Endothelial cell of umbilical vein (primary cell): Measurements from ENCODE around the gene GTF3C2. TPM values are rescaled to one million over a fixed set of nuclear protein-coding genes. Genes with fewer than 3 reads are reported as not detected.
A peak's percentile ranks its signal among the peaks of the same experiment; 100 is the strongest.

Experiments used
- BruUV-seq: library from RNA; stranded (reverse); fragments of 400-500 nt; replicated peaks from 2 replicates; lab custom pipeline; 2021; lab: Mats Ljungman, UMichigan
- CTCF ChIA-PET: fragments of 300-600, 350-600 bp; sonication (Branson Sonifier 250); formaldehyde crosslinking; loops from one replicate; lab custom pipeline; 2021; ENCODE audit warnings: antibody characterized with exemption, inconsistent platforms; lab: Charles Lee
- POLR2A ChIA-PET: fragments of 300-600, 350-600 bp; sonication (Branson Sonifier 250); formaldehyde crosslinking; loops from one replicate; lab custom pipeline; 2021; ENCODE audit warnings: antibody characterized with exemption, inconsistent platforms; lab: Charles Lee
- DNase-seq: peaks from one replicate; pipeline ENCODE4 v3.0.0-alpha.2; 2011; ENCODE audit warnings: low read depth, low spot score
- FAIRE-seq: peaks from 2 replicates; lab custom pipeline; 2011; peaks lifted over from hg19 to GRCh38; lab: Jason Lieb, UNC
- H2AFZ ChIP-seq: 2 replicates; pipeline ENCODE4 v1.6.0; 2012; ENCODE audit warnings: low read depth, low read length, control low read depth, inconsistent platforms
- H3K27ac ChIP-seq: 2 replicates; pipeline ENCODE4 v1.5.1; 2011; ENCODE audit warnings: low read depth, mild to moderate bottlenecking, control low read depth, low read length, moderate library complexity; ENCODE audit not compliant: insufficient read depth
- H3K27me3 ChIP-seq, 2 experiments: 2 replicates each; pipeline versions ENCODE4 v1.6.0 to v1.6.1; 2011; ENCODE audit warnings: low read length in 2 of 2, mixed read lengths in 1 of 2; ENCODE audit not compliant: control insufficient read depth in 2 of 2, insufficient read depth in 2 of 2
- H3K36me3 ChIP-seq, 2 experiments: 2 replicates in 1 of 2; 3 replicates in 1 of 2; pipeline ENCODE4 v1.5.1; 2011; ENCODE audit warnings: low read length in 2 of 2, mild to moderate bottlenecking in 1 of 2, moderate library complexity in 1 of 2; ENCODE audit not compliant: control insufficient read depth in 2 of 2, insufficient read depth in 2 of 2; ENCODE audit errors: extremely low read depth in 1 of 2
- H3K4me1 ChIP-seq: 3 replicates; pipeline ENCODE4 v1.5.1; 2011; ENCODE audit warnings: mild to moderate bottlenecking, low read length; ENCODE audit not compliant: control insufficient read depth, insufficient read depth; ENCODE audit errors: extremely low read depth
- H3K4me2 ChIP-seq: 2 replicates; pipeline ENCODE4 v1.6.1; 2011; ENCODE audit warnings: low read length, control low read depth, mixed read lengths; ENCODE audit not compliant: insufficient read depth
- H3K4me3 ChIP-seq, 3 experiments: fragments of 200-600 bp in 1 of 3; sonication (generic), shearing (Covaris generic) in 1 of 3; replicated peaks in 1 of 3; 2 replicates each; pipeline ENCODE4 v1.5.1; 2011 to 2016; ENCODE audit warnings: control low read depth in 3 of 3, low read length in 3 of 3, mild to moderate bottlenecking in 2 of 3, inconsistent platforms in 1 of 3, low read depth in 1 of 3, moderate library complexity in 1 of 3; ENCODE audit not compliant: insufficient read depth in 1 of 3
- H3K79me2 ChIP-seq: 2 replicates; pipeline ENCODE4 v1.6.0; 2012; ENCODE audit warnings: low read length, inconsistent platforms; ENCODE audit not compliant: control insufficient read depth, insufficient read depth
- H3K9ac ChIP-seq: replicated peaks from 2 replicates; pipeline ENCODE3; 2011; ENCODE audit warnings: low read length, control low read depth; ENCODE audit not compliant: insufficient read depth; ENCODE audit errors: extremely low read depth
- H3K9me1 ChIP-seq: replicated peaks from 3 replicates; pipeline ENCODE4 v1.6.0; 2011; ENCODE audit warnings: mild to moderate bottlenecking, low read length; ENCODE audit not compliant: control insufficient read depth, insufficient read depth; ENCODE audit errors: extremely low read depth
- H3K9me3 ChIP-seq: replicated peaks from 2 replicates; pipeline ENCODE4 v1.5.1; 2012; ENCODE audit warnings: low read length, inconsistent platforms; ENCODE audit not compliant: control insufficient read depth, insufficient read depth
- H4K20me1 ChIP-seq: replicated peaks from 2 replicates; pipeline ENCODE3; 2011; ENCODE audit warnings: mild to moderate bottlenecking, low read length; ENCODE audit not compliant: control insufficient read depth, insufficient read depth; ENCODE audit errors: extremely low read depth
- EZH2 ChIP-seq: IDR thresholded peaks from 2 replicates; pipeline ENCODE4 v1.6.1; 2012; ENCODE audit warnings: borderline replicate concordance, low read depth, mild to moderate bottlenecking, moderate library complexity, low read length, inconsistent platforms; ENCODE audit not compliant: severe bottlenecking
- FOS ChIP-seq: IDR thresholded peaks from 2 replicates; pipeline ENCODE4 v1.6.1; 2011; ENCODE audit warnings: mild to moderate bottlenecking, low read length, moderate library complexity, borderline replicate concordance; ENCODE audit not compliant: insufficient read depth
- GATA2 ChIP-seq: IDR thresholded peaks from 2 replicates; pipeline ENCODE4 v1.7.0; 2011; ENCODE audit warnings: low read depth, mild to moderate bottlenecking, moderate library complexity, mixed read lengths, low read length; ENCODE audit not compliant: insufficient read length, insufficient read depth
- JUN ChIP-seq: IDR thresholded peaks from 2 replicates; pipeline ENCODE4 v1.6.1; 2011; ENCODE audit warnings: borderline replicate concordance, low read depth; ENCODE audit not compliant: insufficient read length, insufficient read depth
- MYC ChIP-seq: IDR thresholded peaks from one replicate; pipeline ENCODE4 v1.6.1; 2011; ENCODE audit warnings: mild to moderate bottlenecking, low read depth, low read length
- POLR2A ChIP-seq: IDR thresholded peaks from 2 replicates; pipeline ENCODE4 v1.6.1; 2012; ENCODE audit warnings: low read depth, mild to moderate bottlenecking, control low read depth, low read length
- POLR2AphosphoS5 ChIP-seq: IDR thresholded peaks from 2 replicates; pipeline ENCODE4 v1.6.1; 2012; ENCODE audit warnings: low read depth, mild to moderate bottlenecking, control low read depth, low read length, moderate library complexity; ENCODE audit not compliant: insufficient read depth
- dilution Hi-C: fragments of 300-500 bp; cut with MboI; formaldehyde crosslinking; loops from one replicate; pipeline ENCODE4 v1.15.0; 2019; ENCODE audit warnings: low sequenced_read_pairs; ENCODE audit not compliant: extremely low pct_ligation_motif_present
- intact Hi-C: fragments of 100-400 bp; cut with micrococcal nuclease; formaldehyde crosslinking; loops from one replicate; pipeline ENCODE4 v1.10.0; 2022
- polyA plus RNA-seq, 4 experiments: library from polyadenylated mRNA; depleted of rRNA in 3 of 4; stranded (reverse) in 3 of 4; unstranded in 1 of 4; fragments of >200 nt; gene quantifications; 2 replicates each; pipeline versions ENCODE4 v1.2.1 to v1.2.3, GENCODE V29; 2011 to 2012; ENCODE audit warnings: missing spikeins in 1 of 4
- total RNA-seq: library from RNA; stranded (reverse); gene quantifications from 2 replicates; pipeline ENCODE4 v1.2.3, GENCODE V29; 2021
- TF ChIP-seq, protein P1 (sequence below), 2 donors: IDR thresholded peaks; 1 replicate in 1 of 2; 2 replicates in 1 of 2; pipeline ENCODE4 v1.5.1; 2011; ENCODE audit warnings: low read length in 2 of 2, mild to moderate bottlenecking in 2 of 2, moderate library complexity in 2 of 2, control low read depth in 1 of 2, inconsistent platforms in 1 of 2, low read depth in 1 of 2; ENCODE audit not compliant: insufficient read depth in 1 of 2; ENCODE audit errors: extremely low read depth in 1 of 2
- TF ChIP-seq, protein P2 (sequence below): IDR thresholded peaks from 2 replicates; pipeline ENCODE4 v1.6.1; 2011; ENCODE audit not compliant: insufficient read depth, insufficient read length

Gene GTF3C2
- total and polyA plus RNA-seq, 2 donors (not counting 3 experiments of a cell fraction or from before 2014, with no cell fraction given): 57.4 to 59.7 TPM

DNA sequence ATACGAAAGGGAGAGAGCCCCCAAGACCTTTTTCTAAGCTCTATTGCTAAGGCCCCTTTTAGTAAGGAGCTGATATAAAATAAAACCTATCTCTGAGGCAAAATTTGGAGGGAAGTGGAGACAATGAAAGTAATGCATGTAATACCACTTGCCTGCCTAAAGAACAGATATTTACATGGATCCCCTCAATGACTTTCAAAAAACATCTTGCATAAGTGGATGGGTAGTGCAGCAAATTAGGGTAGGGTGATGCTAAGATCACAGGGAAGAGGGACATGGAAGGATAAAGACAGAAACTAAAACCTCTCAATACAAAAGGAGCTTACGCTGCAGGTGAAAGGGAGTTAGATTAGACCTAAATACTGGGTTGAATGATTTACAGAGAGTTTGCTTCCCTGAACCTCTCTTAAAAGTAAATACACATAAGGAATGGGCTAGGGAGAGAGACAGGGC, 22.8 kb upstream of the GTF3C2 start:
- no peaks in the 10 kb centered on the region for H3K27me3 ChIP-seq
- intact Hi-C loops: no loop called here
- peaks cover 21 to 57% of the 10 kb centered on the region in 2 experiments for H3K36me3 ChIP-seq
- peak overlapping the region; percentile 94 for H3K4me2 ChIP-seq
- DNase-seq (no peak), FAIRE-seq (peak; percentile 56)
- H2AFZ ChIP-seq: no peak overlapping the region
- CTCF ChIA-PET: interaction anchor here (0.7 to 1.3 kb wide), 3 partner anchors 30 to 304 kb away, joined by 3 to 6 read pairs (median 3); partner anchors contain the start of genes NRBP1 and PPM1G
- H3K9me3 ChIP-seq: no peaks in the 10 kb centered on the region
- H3K9ac ChIP-seq: peak overlapping the region; percentile 96
- H3K27ac ChIP-seq: peak overlapping the region; percentile 97
- TF ChIP-seq GATA2 (no peak), EZH2 (no peak), FOS (no peak), POLR2AphosphoS5 (no peak), POLR2A (no peak), MYC (no peak), JUN (no peak)
- TF ChIP-seq, protein P1, sequence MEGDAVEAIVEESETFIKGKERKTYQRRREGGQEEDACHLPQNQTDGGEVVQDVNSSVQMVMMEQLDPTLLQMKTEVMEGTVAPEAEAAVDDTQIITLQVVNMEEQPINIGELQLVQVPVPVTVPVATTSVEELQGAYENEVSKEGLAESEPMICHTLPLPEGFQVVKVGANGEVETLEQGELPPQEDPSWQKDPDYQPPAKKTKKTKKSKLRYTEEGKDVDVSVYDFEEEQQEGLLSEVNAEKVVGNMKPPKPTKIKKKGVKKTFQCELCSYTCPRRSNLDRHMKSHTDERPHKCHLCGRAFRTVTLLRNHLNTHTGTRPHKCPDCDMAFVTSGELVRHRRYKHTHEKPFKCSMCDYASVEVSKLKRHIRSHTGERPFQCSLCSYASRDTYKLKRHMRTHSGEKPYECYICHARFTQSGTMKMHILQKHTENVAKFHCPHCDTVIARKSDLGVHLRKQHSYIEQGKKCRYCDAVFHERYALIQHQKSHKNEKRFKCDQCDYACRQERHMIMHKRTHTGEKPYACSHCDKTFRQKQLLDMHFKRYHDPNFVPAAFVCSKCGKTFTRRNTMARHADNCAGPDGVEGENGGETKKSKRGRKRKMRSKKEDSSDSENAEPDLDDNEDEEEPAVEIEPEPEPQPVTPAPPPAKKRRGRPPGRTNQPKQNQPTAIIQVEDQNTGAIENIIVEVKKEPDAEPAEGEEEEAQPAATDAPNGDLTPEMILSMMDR (IDR thresholded peaks at IDR 0.05; ENCODE audit: extremely low read depth in 1 of 2, insufficient read depth in 1 of 2, low read depth in 1 of 2, low read length in 2 of 2): no peak
- TF ChIP-seq, protein P2, sequence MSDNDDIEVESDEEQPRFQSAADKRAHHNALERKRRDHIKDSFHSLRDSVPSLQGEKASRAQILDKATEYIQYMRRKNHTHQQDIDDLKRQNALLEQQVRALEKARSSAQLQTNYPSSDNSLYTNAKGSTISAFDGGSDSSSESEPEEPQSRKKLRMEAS: no peak
- H3K9me1 ChIP-seq: no peaks in the 10 kb centered on the region
- H4K20me1 ChIP-seq: no peaks in the 10 kb centered on the region
- TSS peak; percentile 16 for BruUV-seq
- POLR2A ChIA-PET: interaction anchor here (0.9 kb wide), 1 partner anchor 22 kb away, joined by 3 read pairs; no protein-coding TSS in a partner anchor
- dilution Hi-C loops: no loop called here
- peaks cover 21% of the 10 kb centered on the region for H3K79me2 ChIP-seq
- peak overlapping the region; percentile 75 to 85 (median 77) for H3K4me3 ChIP-seq
- peaks cover 17% of the 10 kb centered on the region for H3K4me1 ChIP-seq
